HepG2 (cell line): ENCODE measurements around the gene TRIM25. TPM values are rescaled to one million over a fixed set of nuclear protein-coding genes. Genes with fewer than 3 reads are reported as not detected.

Experiments
- ATAC-seq: fragments of 200-7000 bp; cut with Tn5 transposase; 3 replicates; pipeline ENCODE4 v1.9.1; 2020; ENCODE audit warnings: mild to moderate bottlenecking, moderate library complexity
- BruUV-seq: library from RNA; stranded (reverse); fragments of 400-500 nt; replicated peaks from 2 replicates; lab custom pipeline; 2021; lab: Mats Ljungman, UMichigan
- CTCF ChIA-PET: fragments of 300-600 bp; formaldehyde crosslinking; extraction: SDS; loops from one replicate; lab custom pipeline; 2021; ENCODE audit warnings: low total read pairs, inconsistent platforms, low intra/inter-chr PET ratio; lab: Yijun Ruan, JAX
- POLR2A ChIA-PET: fragments of 350-600 bp; sonication (Branson Sonifier 250); formaldehyde crosslinking; loops from one replicate; lab custom pipeline; 2020; ENCODE audit warnings: antibody characterized with exemption, inconsistent platforms; lab: Yijun Ruan, JAX
- DNase-seq: peaks from one replicate; pipeline ENCODE4 v3.0.0-alpha.2; 2015; ENCODE audit warnings: low spot score
- FAIRE-seq: peaks from 3 replicates; lab custom pipeline; 2011; peaks lifted over from hg19 to GRCh38; lab: Jason Lieb, UNC
- H2AFZ ChIP-seq: one replicate; pipeline ENCODE4 v1.6.1; 2011; ENCODE audit warnings: low read length, inconsistent platforms
- H3K27ac ChIP-seq: fragments of 300-600 bp; 3 replicates; pipeline ENCODE4 v1.8.0; 2011; ENCODE audit warnings: mixed run types, mild to moderate bottlenecking, mixed read lengths, low read length, inconsistent platforms; ENCODE audit not compliant: insufficient read depth; ENCODE audit errors: extremely low read length
- H3K27me3 ChIP-seq, 2 experiments: fragments of 200-600 bp in 1 of 2; 2 replicates in 1 of 2; 3 replicates in 1 of 2; pipeline versions ENCODE4 v1.6.0 to v1.8.0; 2011; ENCODE audit warnings: low read length in 2 of 2, mild to moderate bottlenecking in 2 of 2, moderate library complexity in 2 of 2, inconsistent platforms in 1 of 2; ENCODE audit not compliant: insufficient read depth in 2 of 2, control insufficient read depth in 1 of 2
- H3K36me3 ChIP-seq, 2 experiments: fragments of 200-600 bp in 1 of 2; replicated peaks in 1 of 2; 2 replicates in 1 of 2; 3 replicates in 1 of 2; pipeline versions ENCODE4 v1.5.1 to v1.8.0; 2011; ENCODE audit warnings: low read length in 2 of 2, inconsistent platforms in 1 of 2; ENCODE audit not compliant: insufficient read depth in 2 of 2, control insufficient read depth in 1 of 2
- H3K4me1 ChIP-seq: 2 replicates; pipeline ENCODE4 v1.5.1; 2012; ENCODE audit warnings: low read length, inconsistent platforms; ENCODE audit not compliant: insufficient read depth
- H3K4me2 ChIP-seq: 2 replicates; pipeline ENCODE4 v1.6.0; 2011; ENCODE audit warnings: low read depth, low read length, inconsistent platforms
- H3K4me3 ChIP-seq, 3 experiments: fragments of 200-600 bp in 1 of 3; sonication (generic), shearing (Covaris generic) in 1 of 3; replicated peaks in 1 of 3; 2 replicates each; pipeline ENCODE4 v1.5.1; 2011 to 2016; ENCODE audit warnings: low read length in 3 of 3, inconsistent platforms in 2 of 3, low read depth in 2 of 3, mild to moderate bottlenecking in 2 of 3, control low read depth in 1 of 3, mixed read lengths in 1 of 3; ENCODE audit not compliant: insufficient read depth in 1 of 3
- H3K79me2 ChIP-seq: one replicate; pipeline ENCODE4 v1.6.1; 2011; ENCODE audit warnings: low read length, inconsistent platforms; ENCODE audit not compliant: insufficient read depth
- H3K9ac ChIP-seq: 2 replicates; pipeline ENCODE4 v1.6.0; 2011; ENCODE audit warnings: mild to moderate bottlenecking, low read depth, low read length, inconsistent platforms; ENCODE audit not compliant: insufficient read depth
- H3K9me3 ChIP-seq: 2 replicates; pipeline ENCODE4 v1.5.1; 2012; ENCODE audit warnings: mild to moderate bottlenecking, low read length
- H4K20me1 ChIP-seq: 2 replicates; pipeline ENCODE4 v1.6.0; 2011; ENCODE audit warnings: inconsistent platforms, mild to moderate bottlenecking, low read length, moderate library complexity; ENCODE audit not compliant: insufficient read depth
- CHCHD3 ChIP-seq: sonication (generic); formaldehyde crosslinking; IDR thresholded peaks from 2 replicates; pipeline ENCODE4 v1.8.0; 2022; ENCODE audit warnings: mild to moderate bottlenecking, missing genetic modification reagents, moderate library complexity
- DPF2 ChIP-seq: sonication (generic); formaldehyde crosslinking; IDR thresholded peaks from 2 replicates; pipeline ENCODE4 v1.4.0; 2020; ENCODE audit warnings: mild to moderate bottlenecking, low read depth, missing genetic modification reagents, borderline replicate concordance
- EEA1 ChIP-seq: sonication (generic); formaldehyde crosslinking; IDR thresholded peaks from 2 replicates; pipeline ENCODE4 v1.5.1; 2020; ENCODE audit warnings: mild to moderate bottlenecking, missing genetic modification reagents, borderline replicate concordance
- ESRRA ChIP-seq: sonication (generic); formaldehyde crosslinking; IDR thresholded peaks from 2 replicates; pipeline ENCODE4 v1.5.1; 2020; ENCODE audit warnings: mild to moderate bottlenecking, low read depth, missing genetic modification reagents
- HNRNPUL1 ChIP-seq: fragments of 200-400 bp; formaldehyde crosslinking; IDR thresholded peaks from 2 replicates; pipeline ENCODE4 v1.6.1; 2017; ENCODE audit warnings: low read depth, mild to moderate bottlenecking, low read length, moderate library complexity
- NFKBIZ ChIP-seq: IDR thresholded peaks from 2 replicates; pipeline ENCODE4 v1.6.1; 2018; ENCODE audit warnings: missing genetic modification reagents, missing compliant biosample characterization
- NR2F2 ChIP-seq: IDR thresholded peaks from 2 replicates; pipeline ENCODE4 v1.6.1; 2012; ENCODE audit warnings: low read depth, inconsistent platforms, borderline replicate concordance
- SNAI1 ChIP-seq: sonication (generic); formaldehyde crosslinking; IDR thresholded peaks from 2 replicates; pipeline ENCODE4 v1.5.0; 2020; ENCODE audit warnings: mild to moderate bottlenecking, missing genetic modification reagents, borderline replicate concordance
- SOX5 ChIP-seq: IDR thresholded peaks from 2 replicates; pipeline ENCODE4 v1.6.1; 2016; ENCODE audit warnings: borderline replicate concordance
- SP1 ChIP-seq, 2 experiments: fragments of 450-650 bp in 1 of 2; sonication (generic) in 1 of 2; formaldehyde crosslinking in 1 of 2; IDR thresholded peaks; 2 replicates each; pipeline versions ENCODE4 v1.4.0 to v1.6.1; 2016 to 2020; ENCODE audit warnings: missing genetic modification reagents in 1 of 2
- XRCC5 ChIP-seq: fragments of 200-400 bp; formaldehyde crosslinking; optimal IDR thresholded peaks from 2 replicates; pipeline ENCODE3; 2017; ENCODE audit warnings: mild to moderate bottlenecking, low read length
- ZNF207 ChIP-seq: fragments of 450-650 bp; IDR thresholded peaks from 2 replicates; pipeline ENCODE4 v1.6.1; 2016; ENCODE audit warnings: antibody characterized with exemption, borderline replicate concordance
- ZNF317 ChIP-seq: sonication (generic); formaldehyde crosslinking; IDR thresholded peaks from 2 replicates; pipeline ENCODE4 v1.5.0; 2020; ENCODE audit warnings: mild to moderate bottlenecking, missing genetic modification reagents
- ZNF790 ChIP-seq: sonication (generic); formaldehyde crosslinking; IDR thresholded peaks from 2 replicates; pipeline ENCODE4 v1.8.0; 2022; ENCODE audit warnings: missing genetic modification reagents, mild to moderate bottlenecking, borderline replicate concordance
- ZNF850 ChIP-seq: sonication (generic); formaldehyde crosslinking; conservative IDR thresholded peaks from 2 replicates; pipeline ENCODE4 v1.9.0; 2021; ENCODE audit warnings: mild to moderate bottlenecking, missing genetic modification reagents
- WGBS: methylation state at CpG from one replicate; pipeline ENCODE4 v1.1.6; 2017; ENCODE audit warnings: low lambda C conversion rate; 5-methylcytosine and 5-hydroxymethylcytosine counted together
- in situ Hi-C: cut with HindIII; loops from 2 replicates; pipeline ENCODE4 v1.10.0; 2017; ENCODE audit warnings: low pct_unique_long_range_greater_than_20kb; ENCODE audit not compliant: extremely low pct_ligation_motif_present
- intact Hi-C: fragments of 100-400 bp; cut with micrococcal nuclease; formaldehyde crosslinking; loops from one replicate; pipeline ENCODE4 v1.10.0; 2022; ENCODE audit not compliant: unreplicated experiment
- polyA plus RNA-seq, 8 experiments: library from polyadenylated mRNA; depleted of rRNA in 3 of 8; stranded (reverse) in 7 of 8; unstranded in 1 of 8; fragments of >200 nt; fragmentation: Illumina TruSeq in 4 of 8; extraction: Trizol in 4 of 8; gene quantifications; 2 replicates each; pipeline versions ENCODE4 v1.2.1 to v1.2.3, GENCODE V29; 2011 to 2016; ENCODE audit warnings: low read depth in 4 of 8, missing spikeins in 1 of 8, mixed read lengths in 1 of 8; ENCODE audit not compliant: insufficient read depth in 1 of 8
- total RNA-seq, 5 experiments: library from RNA; depleted of rRNA; stranded (reverse); fragments of >200 nt; fragmentation: Illumina TruSeq; extraction: Trizol; gene quantifications; 2 replicates each; pipeline ENCODE4 v1.2.3, GENCODE V29; 2016; ENCODE audit warnings: low read depth in 1 of 5
- TF ChIP-seq, protein P1 (sequence below): sonication (generic); formaldehyde crosslinking; conservative IDR thresholded peaks from 2 replicates; pipeline ENCODE4 v1.4.0; 2020; ENCODE audit warnings: missing genetic modification reagents
- TF ChIP-seq, protein P2 (sequence below): sonication (generic); formaldehyde crosslinking; IDR thresholded peaks from 2 replicates; pipeline ENCODE4 v1.4.0; 2020; ENCODE audit warnings: mild to moderate bottlenecking, missing genetic modification reagents

The TRIM25 gene
- total and polyA plus RNA-seq, 2 of the 13 experiments (the other 11 are each of a cell fraction or from before 2014, with no cell fraction given): 30.8 to 42.2 TPM

DNA sequence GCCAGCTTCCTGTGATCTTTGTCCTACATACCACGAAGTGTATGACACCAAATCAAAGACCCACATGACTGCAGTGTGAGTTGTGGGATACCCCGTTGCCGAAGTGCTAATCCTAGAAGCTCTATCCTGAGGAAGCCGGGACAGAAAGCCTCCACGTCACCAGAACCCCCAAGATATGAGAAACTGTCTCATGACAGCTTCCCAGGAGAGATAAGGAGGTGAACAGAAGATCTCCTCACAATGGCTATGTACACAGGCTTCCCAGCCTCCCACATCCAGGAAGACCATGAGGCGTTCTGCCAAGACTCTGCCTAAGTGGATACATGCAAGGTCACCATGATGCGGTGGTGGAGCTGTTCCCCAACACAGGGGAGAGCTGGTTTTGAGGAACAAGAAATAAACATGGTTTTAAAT lies 37.1 kb downstream of the TRIM25 start:
- no peaks in the 10 kb centered on the region for H3K9me3 ChIP-seq
- H4K20me1 ChIP-seq: no peaks in the 10 kb centered on the region
- FAIRE-seq (no peak), ATAC-seq (peak; percentile 24; the same call in 1 of the 3 replicates), DNase-seq (no peak)
- no peaks in the 10 kb centered on the region for H3K36me3 ChIP-seq
- H3K27ac ChIP-seq: no peak overlapping the region
- H3K4me1 ChIP-seq: 0 out of 2 replicates have a peak, but pooled peaks cover 4% of the 10 kb centered on the region
- no peak overlapping the region for H3K9ac ChIP-seq
- in situ Hi-C loops (no loop called here), intact Hi-C loops (no loop called here)
- no peaks in the 10 kb centered on the region for H3K79me2 ChIP-seq
- H2AFZ ChIP-seq: no peak overlapping the region
- ChIA-PET CTCF (no interaction called here), POLR2A (no interaction called here)
- H3K4me3 ChIP-seq: no peak overlapping the region
- BruUV-seq: no TSS peak
- H3K27me3 ChIP-seq: peaks cover 0 to 7% of the 10 kb centered on the region in 2 experiments; a peak in 2 of 5 replicates
- 52% methylated on average over 7 of the region's 7 CpGs for WGBS
- no peak overlapping the region for H3K4me2 ChIP-seq
- TF ChIP-seq SP1 (IDR thresholded peaks at IDR 0.05) (no peak), SP1 (CRISPR knock-in tag; IDR thresholded peaks at IDR 0.05) (no peak), EEA1 (CRISPR knock-in tag) (no peak), SOX5 (CRISPR knock-in tag) (no peak), NR2F2 (no peak), CHCHD3 (no peak), SNAI1 (CRISPR knock-in tag) (no peak), DPF2 (no peak)

DNA sequence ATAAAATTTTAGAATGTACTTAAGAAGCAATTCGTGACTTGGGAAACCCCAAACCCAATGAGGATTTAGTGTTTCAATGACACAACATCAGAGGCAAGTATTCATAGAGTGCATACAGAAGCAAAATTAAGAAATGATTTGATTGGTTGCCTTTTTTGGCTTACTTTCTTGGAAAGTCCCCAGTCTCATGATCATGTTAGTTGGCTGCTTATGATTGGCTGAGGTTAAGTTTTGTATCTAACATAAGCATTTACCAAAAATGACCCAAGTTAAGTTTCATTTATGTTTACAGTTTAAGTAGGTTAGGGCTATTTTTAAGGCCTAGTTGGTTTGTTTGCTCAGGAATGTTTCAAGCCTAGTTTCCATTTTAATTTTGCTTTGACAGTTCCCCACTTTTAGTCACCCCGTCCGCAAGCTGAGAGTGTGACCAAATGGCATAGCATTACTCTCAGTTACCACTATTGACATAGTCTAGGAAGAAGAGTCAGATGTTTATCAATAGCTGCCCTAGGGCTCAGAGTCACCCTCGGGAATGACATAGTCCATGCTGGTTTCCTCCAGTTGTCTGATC lies 43.7 kb downstream of the TRIM25 start:
- Histone ChIP-seq H3K9me3 (no peaks in the 10 kb centered on the region), H3K4me2 (no peak overlapping the region), H3K79me2 (no peaks in the 10 kb centered on the region), H3K27ac (no peak overlapping the region), H4K20me1 (no peaks in the 10 kb centered on the region), H3K27me3 (0 out of 5 replicates have a peak, but pooled peaks cover 0 to 4% of the 10 kb centered on the region in 2 experiments), H2AFZ (no peak overlapping the region), H3K4me3 (no peak overlapping the region), H3K4me1 (peaks cover 6% of the 10 kb centered on the region; the same call in 1 of the 2 replicates), H3K9ac (no peak overlapping the region), H3K36me3 (no peaks in the 10 kb centered on the region; a peak in 1 of 5 replicates)
- POLR2A ChIA-PET: interaction anchor here (1.0 to 1.2 kb wide), 2 partner anchors 16 to 44 kb away, joined by 3 read pairs; partner anchors contain the start of gene TRIM25
- CTCF ChIA-PET: no interaction called here
- in situ Hi-C loops (no loop called here), intact Hi-C loops (no loop called here)
- WGBS: 61% methylated on average over 4 of the region's 4 CpGs
- no TSS peak for BruUV-seq
- peak; percentile 54; the same call in 2 of the 3 replicates for ATAC-seq
- FAIRE-seq: no peak
- peak; percentile 16 for DNase-seq
- TF ChIP-seq NFKBIZ (CRISPR knock-in tag) (no peak), ZNF207 (no peak), ZNF790 (CRISPR knock-in tag) (no peak), ESRRA (no peak), HNRNPUL1 (no peak), XRCC5 (no peak), ZNF850 (CRISPR knock-in tag) (no peak), ZNF317 (CRISPR knock-in tag) (peak; percentile 99)
- TF ChIP-seq, protein P1, sequence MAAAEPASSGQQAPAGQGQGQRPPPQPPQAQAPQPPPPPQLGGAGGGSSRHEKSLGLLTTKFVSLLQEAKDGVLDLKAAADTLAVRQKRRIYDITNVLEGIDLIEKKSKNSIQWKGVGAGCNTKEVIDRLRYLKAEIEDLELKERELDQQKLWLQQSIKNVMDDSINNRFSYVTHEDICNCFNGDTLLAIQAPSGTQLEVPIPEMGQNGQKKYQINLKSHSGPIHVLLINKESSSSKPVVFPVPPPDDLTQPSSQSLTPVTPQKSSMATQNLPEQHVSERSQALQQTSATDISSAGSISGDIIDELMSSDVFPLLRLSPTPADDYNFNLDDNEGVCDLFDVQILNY (CRISPR knock-in tag): no peak
- TF ChIP-seq, protein P2, sequence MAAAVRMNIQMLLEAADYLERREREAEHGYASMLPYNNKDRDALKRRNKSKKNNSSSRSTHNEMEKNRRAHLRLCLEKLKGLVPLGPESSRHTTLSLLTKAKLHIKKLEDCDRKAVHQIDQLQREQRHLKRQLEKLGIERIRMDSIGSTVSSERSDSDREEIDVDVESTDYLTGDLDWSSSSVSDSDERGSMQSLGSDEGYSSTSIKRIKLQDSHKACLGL (CRISPR knock-in tag): no peak
